Nephron (organoid): ENCODE data around the gene BCDIN3D.
"Not testable (repeated sequence)": the region's sequence is repeated elsewhere in the genome, so short reads cannot be mapped to it uniquely, and the experiment has no call there.

ENCODE experiments used
- H3K27ac Mint-ChIP-seq, 3 experiments: 2 replicates each; pipeline ENCODE4 v1.8.0; 2020; ENCODE audit warnings: mixed read lengths in 3 of 3, mild to moderate bottlenecking in 2 of 3, moderate library complexity in 1 of 3
- H3K27me3 Mint-ChIP-seq: 2 replicates; pipeline ENCODE4 v1.8.0; 2021; ENCODE audit warnings: low read depth, mild to moderate bottlenecking, moderate library complexity, mixed read lengths
- H3K36me3 Mint-ChIP-seq: 2 replicates; pipeline ENCODE4 v1.8.0; 2020; ENCODE audit warnings: low read depth, mixed read lengths
- H3K4me1 Mint-ChIP-seq: 2 replicates; pipeline ENCODE4 v1.8.0; 2020; ENCODE audit warnings: mixed read lengths
- H3K4me3 Mint-ChIP-seq, 3 experiments: 2 replicates each; pipeline ENCODE4 v1.8.0; 2020; ENCODE audit warnings: mild to moderate bottlenecking in 3 of 3, mixed read lengths in 3 of 3, moderate library complexity in 2 of 3
- H3K9me3 Mint-ChIP-seq: 2 replicates; pipeline ENCODE4 v1.8.0; 2020; ENCODE audit warnings: mixed read lengths
- CTCF ChIP-seq, 3 experiments: fragments of 200-600 bp; sonication (generic); IDR thresholded peaks; one replicate each; pipeline ENCODE4 v1.5.0; 2021; ENCODE audit warnings: antibody characterized with exemption in 3 of 3; ENCODE audit not compliant: unreplicated experiment in 3 of 3

The BCDIN3D gene

GRCh38 chr12:49873361-49873934 is 30.5 kb upstream of the BCDIN3D start:
- H3K4me3 Mint-ChIP-seq = no peak overlapping the region
- no peak for TF ChIP-seq CTCF (IDR thresholded peaks at IDR 0.05; ENCODE audit: unreplicated experiment in 3 of 3)
- peaks cover 34% of the 10 kb centered on the region for H3K27me3 Mint-ChIP-seq
- H3K27ac Mint-ChIP-seq = peak overlapping the region; percentile 46 to 71 (median 47)
- H3K4me1 Mint-ChIP-seq = peaks cover 64% of the 10 kb centered on the region
- peaks cover 4% of the 10 kb centered on the region for H3K9me3 Mint-ChIP-seq
- H3K36me3 Mint-ChIP-seq = peaks cover 4% of the 10 kb centered on the region

- Mint-ChIP-seq H3K4me3 (peak overlapping the region in 1 of 3 experiments; percentile 12), H3K4me1 (peaks cover 70% of the 10 kb centered on the region), H3K9me3 (peaks cover 1% of the 10 kb centered on the region), H3K27ac (peak overlapping the region in 2 of 3 experiments; percentile 46 to 71), H3K36me3 (peaks cover 1% of the 10 kb centered on the region), H3K27me3 (peaks cover 35% of the 10 kb centered on the region)
- TF ChIP-seq CTCF (IDR thresholded peaks at IDR 0.05; ENCODE audit: unreplicated experiment in 3 of 3) = no peak
These were observed 29.9 kb upstream of the BCDIN3D start for GRCh38 chr12:49872781-49873181.

- TF ChIP-seq CTCF (IDR thresholded peaks at IDR 0.05; ENCODE audit: unreplicated experiment in 3 of 3) = no peak
- Mint-ChIP-seq H3K27me3 (peaks cover 36% of the 10 kb centered on the region), H3K4me3 (peak overlapping the region in 1 of 3 experiments; percentile 12), H3K9me3 (no peaks in the 10 kb centered on the region), H3K27ac (peak overlapping the region; percentile 44 to 75 (median 46)), H3K4me1 (peaks cover 74% of the 10 kb centered on the region), H3K36me3 (no peaks in the 10 kb centered on the region)
These were observed 29.5 kb upstream of the BCDIN3D start for GRCh38 chr12:49872381-49872780.

GRCh38 chr12:49871811-49872251 is 28.9 kb upstream of the BCDIN3D start:
- peaks cover 79% of the 10 kb centered on the region for H3K4me1 Mint-ChIP-seq
- not testable (repeated sequence) for H3K4me3 Mint-ChIP-seq, H3K36me3 Mint-ChIP-seq, H3K9me3 Mint-ChIP-seq
- H3K27ac Mint-ChIP-seq = peak overlapping the region; percentile 44 to 75 (median 46)
- peaks cover 42% of the 10 kb centered on the region for H3K27me3 Mint-ChIP-seq

GRCh38 chr12:49871263-49871561 is 28.3 kb upstream of the BCDIN3D start:
- Mint-ChIP-seq H3K36me3 (no peaks in the 10 kb centered on the region), H3K4me3 (no peak overlapping the region), H3K9me3 (no peaks in the 10 kb centered on the region), H3K27ac (no peak overlapping the region), H3K27me3 (peaks cover 48% of the 10 kb centered on the region), H3K4me1 (peaks cover 84% of the 10 kb centered on the region)
- no peak for TF ChIP-seq CTCF (IDR thresholded peaks at IDR 0.05; ENCODE audit: unreplicated experiment in 3 of 3)

- no peaks in the 10 kb centered on the region for H3K36me3 Mint-ChIP-seq
These were observed 27.8 kb upstream of the BCDIN3D start for GRCh38 chr12:49870501-49871262.

More at GRCh38 chr12:49870501-49871262, 27.8 kb upstream of the BCDIN3D start:
- peak overlapping the region; percentile 19 to 70 (median 62) for H3K27ac Mint-ChIP-seq
- H3K27me3 Mint-ChIP-seq = peaks cover 52% of the 10 kb centered on the region
- H3K9me3 Mint-ChIP-seq = no peaks in the 10 kb centered on the region
- TF ChIP-seq CTCF (IDR thresholded peaks at IDR 0.05; ENCODE audit: unreplicated experiment in 3 of 3) = no peak
- no peak overlapping the region for H3K4me3 Mint-ChIP-seq
- H3K4me1 Mint-ChIP-seq = peaks cover 84% of the 10 kb centered on the region
